ENCODE data around the gene COG7.

The COG7 gene

GRCh38 chr16:23351360-23351759 is 101.6 kb downstream of the COG7 start:
- no peak for ATAC-seq
- TF ChIP-seq ZNF565 (CRISPR knock-in tag; conservative IDR thresholded peaks at IDR 0.05; ENCODE audit: low read depth), result no peak

DNA sequence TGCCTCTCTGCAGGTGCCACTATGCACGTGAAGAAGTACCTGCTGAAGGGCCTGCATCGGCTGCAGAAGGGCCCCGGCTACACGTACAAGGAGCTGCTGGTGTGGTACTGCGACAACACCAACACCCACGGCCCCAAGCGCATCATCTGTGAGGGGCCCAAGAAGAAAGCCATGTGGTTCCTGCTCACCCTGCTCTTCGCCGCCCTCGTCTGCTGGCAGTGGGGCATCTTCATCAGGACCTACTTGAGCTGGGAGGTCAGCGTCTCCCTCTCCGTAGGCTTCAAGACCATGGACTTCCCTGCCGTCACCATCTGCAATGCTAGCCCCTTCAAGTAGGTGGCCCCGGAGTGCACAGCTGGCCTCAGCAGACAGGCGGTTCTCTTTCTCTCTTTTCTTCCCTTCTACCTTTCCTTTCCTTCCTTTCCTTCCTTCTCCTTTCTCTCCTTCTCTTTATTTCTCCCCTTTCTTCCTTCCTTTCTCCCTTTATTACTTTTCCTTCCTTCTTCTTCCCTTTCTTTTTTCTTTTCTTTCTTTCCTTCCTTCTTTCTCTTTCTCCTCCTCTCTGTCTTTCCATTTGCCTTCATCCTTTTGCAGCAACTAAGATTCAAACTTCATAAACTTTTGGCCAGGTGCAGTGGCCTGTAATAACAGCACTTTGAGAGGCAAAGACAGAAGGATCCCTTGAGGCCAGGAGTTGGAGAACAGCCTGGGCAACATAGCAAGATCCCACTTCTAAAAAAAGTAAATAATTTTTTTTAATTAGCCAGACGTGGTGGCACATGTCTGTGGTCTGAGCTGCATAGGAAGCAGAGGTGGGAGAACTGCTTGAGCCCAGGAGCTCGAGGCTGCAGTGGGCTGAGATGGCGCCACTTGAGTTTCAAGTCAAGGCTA is 104.2 kb downstream of the COG7 start:
- TF ChIP-seq, protein P1, sequence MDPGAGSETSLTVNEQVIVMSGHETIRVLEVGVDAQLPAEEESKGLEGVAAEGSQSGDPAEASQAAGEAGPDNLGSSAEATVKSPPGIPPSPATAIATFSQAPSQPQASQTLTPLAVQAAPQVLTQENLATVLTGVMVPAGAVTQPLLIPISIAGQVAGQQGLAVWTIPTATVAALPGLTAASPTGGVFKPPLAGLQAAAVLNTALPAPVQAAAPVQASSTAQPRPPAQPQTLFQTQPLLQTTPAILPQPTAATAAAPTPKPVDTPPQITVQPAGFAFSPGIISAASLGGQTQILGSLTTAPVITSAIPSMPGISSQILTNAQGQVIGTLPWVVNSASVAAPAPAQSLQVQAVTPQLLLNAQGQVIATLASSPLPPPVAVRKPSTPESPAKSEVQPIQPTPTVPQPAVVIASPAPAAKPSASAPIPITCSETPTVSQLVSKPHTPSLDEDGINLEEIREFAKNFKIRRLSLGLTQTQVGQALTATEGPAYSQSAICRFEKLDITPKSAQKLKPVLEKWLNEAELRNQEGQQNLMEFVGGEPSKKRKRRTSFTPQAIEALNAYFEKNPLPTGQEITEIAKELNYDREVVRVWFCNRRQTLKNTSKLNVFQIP (CRISPR knock-in tag; IDR thresholded peaks at IDR 0.05; ENCODE audit: borderline replicate concordance, low read depth), result no peak
- TF ChIP-seq TOX (CRISPR knock-in tag; IDR thresholded peaks at IDR 0.05; ENCODE audit: borderline replicate concordance) (no peak), ESRRG (CRISPR knock-in tag; IDR thresholded peaks at IDR 0.05) (no peak), OSR1 (CRISPR knock-in tag; IDR thresholded peaks at IDR 0.05) (no peak), ZC3H10 (CRISPR knock-in tag; IDR thresholded peaks at IDR 0.05) (no peak), ISL1 (CRISPR knock-in tag; IDR thresholded peaks at IDR 0.05) (no peak), ARNTL (CRISPR knock-in tag; IDR thresholded peaks at IDR 0.05; ENCODE audit: borderline replicate concordance, low read depth) (no peak), SNAI2 (CRISPR knock-in tag; IDR thresholded peaks at IDR 0.05) (no peak), ZNF8 (CRISPR knock-in tag; IDR thresholded peaks at IDR 0.05) (no peak), BACH2 (CRISPR knock-in tag; IDR thresholded peaks at IDR 0.05; ENCODE audit: borderline replicate concordance) (no peak), PPARA (CRISPR knock-in tag; IDR thresholded peaks at IDR 0.05; ENCODE audit: borderline replicate concordance) (no peak), CREB5 (CRISPR knock-in tag; IDR thresholded peaks at IDR 0.05; ENCODE audit: low read depth) (no peak), CSDC2 (CRISPR knock-in tag; IDR thresholded peaks at IDR 0.05) (no peak), TCF4 (CRISPR knock-in tag; IDR thresholded peaks at IDR 0.05; ENCODE audit: borderline replicate concordance) (no peak)
- TF ChIP-seq, protein P2, sequence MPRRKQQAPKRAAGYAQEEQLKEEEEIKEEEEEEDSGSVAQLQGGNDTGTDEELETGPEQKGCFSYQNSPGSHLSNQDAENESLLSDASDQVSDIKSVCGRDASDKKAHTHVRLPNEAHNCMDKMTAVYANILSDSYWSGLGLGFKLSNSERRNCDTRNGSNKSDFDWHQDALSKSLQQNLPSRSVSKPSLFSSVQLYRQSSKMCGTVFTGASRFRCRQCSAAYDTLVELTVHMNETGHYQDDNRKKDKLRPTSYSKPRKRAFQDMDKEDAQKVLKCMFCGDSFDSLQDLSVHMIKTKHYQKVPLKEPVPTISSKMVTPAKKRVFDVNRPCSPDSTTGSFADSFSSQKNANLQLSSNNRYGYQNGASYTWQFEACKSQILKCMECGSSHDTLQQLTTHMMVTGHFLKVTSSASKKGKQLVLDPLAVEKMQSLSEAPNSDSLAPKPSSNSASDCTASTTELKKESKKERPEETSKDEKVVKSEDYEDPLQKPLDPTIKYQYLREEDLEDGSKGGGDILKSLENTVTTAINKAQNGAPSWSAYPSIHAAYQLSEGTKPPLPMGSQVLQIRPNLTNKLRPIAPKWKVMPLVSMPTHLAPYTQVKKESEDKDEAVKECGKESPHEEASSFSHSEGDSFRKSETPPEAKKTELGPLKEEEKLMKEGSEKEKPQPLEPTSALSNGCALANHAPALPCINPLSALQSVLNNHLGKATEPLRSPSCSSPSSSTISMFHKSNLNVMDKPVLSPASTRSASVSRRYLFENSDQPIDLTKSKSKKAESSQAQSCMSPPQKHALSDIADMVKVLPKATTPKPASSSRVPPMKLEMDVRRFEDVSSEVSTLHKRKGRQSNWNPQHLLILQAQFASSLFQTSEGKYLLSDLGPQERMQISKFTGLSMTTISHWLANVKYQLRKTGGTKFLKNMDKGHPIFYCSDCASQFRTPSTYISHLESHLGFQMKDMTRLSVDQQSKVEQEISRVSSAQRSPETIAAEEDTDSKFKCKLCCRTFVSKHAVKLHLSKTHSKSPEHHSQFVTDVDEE (CRISPR knock-in tag; IDR thresholded peaks at IDR 0.05), result no peak
- ATAC-seq, result no peak

- TF ChIP-seq TCF4 (CRISPR knock-in tag; IDR thresholded peaks at IDR 0.05; ENCODE audit: borderline replicate concordance) (no peak), ZNF565 (CRISPR knock-in tag; conservative IDR thresholded peaks at IDR 0.05; ENCODE audit: low read depth) (no peak), RARB (CRISPR knock-in tag; IDR thresholded peaks at IDR 0.05) (no peak), ZC3H10 (CRISPR knock-in tag; IDR thresholded peaks at IDR 0.05) (no peak), PATZ1 (CRISPR knock-in tag; IDR thresholded peaks at IDR 0.05; ENCODE audit: borderline replicate concordance) (no peak), BACH2 (CRISPR knock-in tag; IDR thresholded peaks at IDR 0.05; ENCODE audit: borderline replicate concordance) (no peak), TOX (CRISPR knock-in tag; IDR thresholded peaks at IDR 0.05; ENCODE audit: borderline replicate concordance) (no peak), ARNTL (CRISPR knock-in tag; IDR thresholded peaks at IDR 0.05; ENCODE audit: borderline replicate concordance, low read depth) (no peak), ZNF70 (CRISPR knock-in tag; IDR thresholded peaks at IDR 0.05) (no peak), ESRRG (CRISPR knock-in tag; IDR thresholded peaks at IDR 0.05) (no peak), ZFP3 (CRISPR knock-in tag; IDR thresholded peaks at IDR 0.05) (no peak), ZNF8 (CRISPR knock-in tag; IDR thresholded peaks at IDR 0.05) (no peak), GLIS3 (CRISPR knock-in tag; IDR thresholded peaks at IDR 0.05) (no peak), CREB5 (CRISPR knock-in tag; IDR thresholded peaks at IDR 0.05; ENCODE audit: low read depth) (no peak)
- TF ChIP-seq, protein P3, sequence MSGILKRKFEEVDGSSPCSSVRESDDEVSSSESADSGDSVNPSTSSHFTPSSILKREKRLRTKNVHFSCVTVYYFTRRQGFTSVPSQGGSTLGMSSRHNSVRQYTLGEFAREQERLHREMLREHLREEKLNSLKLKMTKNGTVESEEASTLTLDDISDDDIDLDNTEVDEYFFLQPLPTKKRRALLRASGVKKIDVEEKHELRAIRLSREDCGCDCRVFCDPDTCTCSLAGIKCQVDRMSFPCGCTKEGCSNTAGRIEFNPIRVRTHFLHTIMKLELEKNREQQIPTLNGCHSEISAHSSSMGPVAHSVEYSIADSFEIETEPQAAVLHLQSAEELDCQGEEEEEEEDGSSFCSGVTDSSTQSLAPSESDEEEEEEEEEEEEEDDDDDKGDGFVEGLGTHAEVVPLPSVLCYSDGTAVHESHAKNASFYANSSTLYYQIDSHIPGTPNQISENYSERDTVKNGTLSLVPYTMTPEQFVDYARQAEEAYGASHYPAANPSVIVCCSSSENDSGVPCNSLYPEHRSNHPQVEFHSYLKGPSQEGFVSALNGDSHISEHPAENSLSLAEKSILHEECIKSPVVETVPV (CRISPR knock-in tag; IDR thresholded peaks at IDR 0.05), result no peak
- TF ChIP-seq, protein P1 (CRISPR knock-in tag; IDR thresholded peaks at IDR 0.05; ENCODE audit: borderline replicate concordance, low read depth), result no peak
- no peak for ATAC-seq
Measured at GRCh38 chr16:23345237-23345636, 107.8 kb downstream of the COG7 start.
